Superior temporal gyrus (tissue), 1 donor: ENCODE data around the gene CSF3R.
"Not testable (repeated sequence)": the region's sequence is repeated elsewhere in the genome, so short reads cannot be mapped to it uniquely, and the experiment has no call there.

Source experiments
- DNase-seq: peaks from one replicate; pipeline ENCODE4 v3.0.0-alpha.2; 2016; ENCODE audit errors: extremely low spot score

Gene CSF3R

GRCh38 chr1:36513676-36514473 lies 31.2 kb upstream of the CSF3R start:
- no peak for DNase-seq

GRCh38 chr1:36512842-36513241 lies 30.1 kb upstream of the CSF3R start:
- DNase-seq: no peak

- no peak for DNase-seq
Measured at GRCh38 chr1:36511804-36512798, 29.4 kb upstream of the CSF3R start.

GRCh38 chr1:36511220-36511619 lies 28.5 kb upstream of the CSF3R start:
- DNase-seq: not testable (repeated sequence)

- no peak for DNase-seq
Measured at GRCh38 chr1:36510418-36510817, 27.7 kb upstream of the CSF3R start.

GRCh38 chr1:36508257-36508656 lies 25.5 kb upstream of the CSF3R start:
- DNase-seq: no peak

- DNase-seq: no peak
Measured at GRCh38 chr1:36506276-36506920, 23.7 kb upstream of the CSF3R start.

GRCh38 chr1:36503733-36504132 lies 21.0 kb upstream of the CSF3R start:
- no peak for DNase-seq

- DNase-seq: no peak
Measured at GRCh38 chr1:36503159-36503558, 20.4 kb upstream of the CSF3R start.

GRCh38 chr1:36502616-36503015 lies 19.9 kb upstream of the CSF3R start:
- DNase-seq: no peak

GRCh38 chr1:36501911-36502310 lies 19.2 kb upstream of the CSF3R start:
- DNase-seq: not testable (repeated sequence)

GRCh38 chr1:36497207-36497606 lies 14.5 kb upstream of the CSF3R start:
- no peak for DNase-seq

GRCh38 chr1:36494971-36495370 lies 12.3 kb upstream of the CSF3R start:
- no peak for DNase-seq

- DNase-seq: no peak
Measured at GRCh38 chr1:36493524-36493923, 10.8 kb upstream of the CSF3R start.

- no peak for DNase-seq
Measured at GRCh38 chr1:36492491-36492890, 9.8 kb upstream of the CSF3R start.

GRCh38 chr1:36489258-36490051 lies 6.7 kb upstream of the CSF3R start:
- not testable (repeated sequence) for DNase-seq

GRCh38 chr1:36487906-36488305 lies 5.2 kb upstream of the CSF3R start:
- no peak for DNase-seq

GRCh38 chr1:36487336-36487725 lies 4.6 kb upstream of the CSF3R start:
- not testable (repeated sequence) for DNase-seq

- peak; percentile 17 for DNase-seq
Measured at GRCh38 chr1:36486439-36487335, 4.0 kb upstream of the CSF3R start.

GRCh38 chr1:36486093-36486438 lies 3.4 kb upstream of the CSF3R start:
- DNase-seq: no peak
